ENCODE data around the gene AQP6. TPM values are rescaled to one million over a fixed set of nuclear protein-coding genes. Genes with fewer than 3 reads are reported as not detected.
"Not testable (repeated sequence)": the region's sequence is repeated elsewhere in the genome, so short reads cannot be mapped to it uniquely, and the experiment has no call there.

The AQP6 gene
- polyA plus RNA-seq, 1 donor, result 21.1 TPM

- no peak for DNase-seq
Observed at GRCh38 chr12:49987625-49988303, 15.0 kb downstream of the AQP6 start.

GRCh38 chr12:49989400-49989799 lies 16.7 kb downstream of the AQP6 start:
- not testable (repeated sequence) for DNase-seq

GRCh38 chr12:49990273-49990672 lies 17.5 kb downstream of the AQP6 start:
- no peak for DNase-seq

- no peak for DNase-seq
Observed at GRCh38 chr12:49998453-49998852, 25.7 kb downstream of the AQP6 start.

- no peak for DNase-seq
Observed at GRCh38 chr12:50003595-50003994, 30.8 kb downstream of the AQP6 start.

GRCh38 chr12:50004696-50005095 lies 31.9 kb downstream of the AQP6 start:
- DNase-seq, result no peak

GRCh38 chr12:50005175-50005574 lies 32.4 kb downstream of the AQP6 start:
- DNase-seq, result no peak

GRCh38 chr12:50006280-50006679 lies 33.5 kb downstream of the AQP6 start:
- no peak for DNase-seq

- no peak for DNase-seq
Observed at GRCh38 chr12:50006754-50007442, 34.2 kb downstream of the AQP6 start.

- no peak for DNase-seq
Observed at GRCh38 chr12:50013361-50014147, 40.8 kb downstream of the AQP6 start.

- no peak for DNase-seq
Observed at GRCh38 chr12:50014342-50014741, 41.6 kb downstream of the AQP6 start.

GRCh38 chr12:50016501-50017475 lies 44.0 kb downstream of the AQP6 start:
- peak; percentile 50 for DNase-seq

GRCh38 chr12:50017641-50018040 lies 44.9 kb downstream of the AQP6 start:
- no peak for DNase-seq

GRCh38 chr12:50018154-50018553 lies 45.4 kb downstream of the AQP6 start:
- no peak for DNase-seq

- no peak for DNase-seq
Observed at GRCh38 chr12:50018968-50019367, 46.2 kb downstream of the AQP6 start.

GRCh38 chr12:50019524-50019923 lies 46.8 kb downstream of the AQP6 start:
- no peak for DNase-seq

- DNase-seq, result peak; percentile 29
Observed at GRCh38 chr12:50021031-50021430, 48.3 kb downstream of the AQP6 start.

GRCh38 chr12:50022903-50023302 lies 50.2 kb downstream of the AQP6 start:
- DNase-seq, result no peak

GRCh38 chr12:50024227-50024626 lies 51.5 kb downstream of the AQP6 start:
- no peak for DNase-seq

GRCh38 chr12:50024805-50025186 lies 52.0 kb downstream of the AQP6 start:
- DNase-seq, result no peak

GRCh38 chr12:50025187-50026059 lies 52.7 kb downstream of the AQP6 start, which contains the start of gene RACGAP1:
Gene RACGAP1, minus strand, starts transcription at chr12:50025494. Its CDS starts 8,779 bp downstream, at chr12:50016715.
- peak; percentile 99 for DNase-seq

Measured in left kidney (tissue), 2 donors.